ENCODE results near the gene NECTIN3. TPM values are rescaled to one million over a fixed set of nuclear protein-coding genes. Genes with fewer than 3 reads are reported as not detected.

Gene NECTIN3
- total RNA-seq, 2 experiments from 2014 or later = 0.22 TPM; not detected in 1

DNA sequence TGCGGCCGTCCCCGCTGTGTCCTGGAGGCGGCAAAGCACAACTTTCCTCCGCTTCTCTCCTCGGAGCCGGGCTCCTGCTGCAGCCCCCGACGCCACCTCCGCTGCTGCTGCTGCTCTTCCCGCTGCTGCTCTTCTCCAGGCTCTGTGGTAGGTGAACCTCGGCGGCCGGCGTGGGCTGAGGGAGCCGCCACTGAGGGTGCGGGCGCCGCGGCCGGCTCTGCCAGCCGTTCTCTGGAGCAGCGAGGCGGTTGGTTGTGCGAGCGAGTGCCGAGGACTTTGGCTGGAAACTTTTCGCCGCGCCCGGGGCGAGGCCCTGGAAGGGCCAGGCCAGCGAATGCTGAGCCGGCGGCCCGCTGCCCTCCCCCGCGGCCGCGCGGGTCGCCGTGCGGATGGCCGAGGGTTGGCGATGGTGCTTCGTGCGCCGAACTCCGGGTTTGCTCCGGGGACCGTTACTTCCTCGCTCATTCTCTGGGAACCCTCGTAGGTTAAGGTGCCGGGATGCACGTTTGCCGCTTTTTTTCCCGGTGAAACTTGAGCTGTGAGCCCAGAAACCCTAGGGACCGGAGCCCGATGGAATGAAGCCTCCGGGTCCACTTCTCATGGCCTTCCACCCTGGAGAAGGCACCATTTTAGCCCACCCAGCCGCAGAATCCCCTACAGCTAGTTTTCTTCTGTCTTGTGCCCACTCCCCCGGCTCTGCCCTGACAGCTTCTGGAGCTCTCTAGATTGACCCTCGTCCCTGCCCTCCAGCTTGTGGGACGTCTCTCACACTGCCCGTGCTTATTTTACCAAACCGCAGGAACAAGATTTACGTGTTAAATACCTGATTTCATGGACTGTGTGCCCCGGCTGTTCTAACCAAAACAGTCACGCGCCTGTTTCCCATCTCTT is 660 bp downstream of the NECTIN3 start:
- CTCF ChIA-PET (ENCODE audit: unreplicated experiment) = no interaction called here
- BruUV-seq (replicated peaks) = no TSS peak
- no peaks in the 10 kb centered on the region for H3K9me3 ChIP-seq (ENCODE audit: low read length)

DNA sequence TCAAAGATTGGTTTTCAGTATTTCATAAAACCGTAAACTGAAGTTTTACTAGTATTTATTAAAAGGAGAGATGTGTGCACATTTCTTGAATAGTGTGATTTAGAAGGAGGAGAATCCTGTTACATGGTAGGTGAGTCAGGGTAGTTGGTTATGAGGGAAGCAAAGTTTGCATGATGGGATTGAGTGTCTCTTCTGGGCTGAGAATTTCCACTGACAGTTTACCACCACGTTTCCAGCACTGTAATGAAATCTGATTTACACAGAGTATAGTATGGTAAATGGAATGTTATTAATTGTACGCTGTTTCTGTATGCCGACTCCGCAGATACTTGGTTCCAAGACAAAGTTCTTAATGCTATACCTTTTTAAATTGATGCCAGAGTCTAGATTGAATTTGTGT is 1.6 kb downstream of the NECTIN3 start:
- CTCF ChIA-PET (ENCODE audit: unreplicated experiment) = no interaction called here
- Histone ChIP-seq H4K20me1 (ENCODE audit: insufficient read depth, low read length) (no peaks in the 10 kb centered on the region), H3K36me3 (ENCODE audit: insufficient read depth, low read length) (no peaks in the 10 kb centered on the region), H3K4me2 (ENCODE audit: low read length) (no peak overlapping the region), H3K27ac (ENCODE audit: low read depth, low read length, poor library complexity, severe bottlenecking) (no peak overlapping the region), H3K9me3 (ENCODE audit: low read length) (no peaks in the 10 kb centered on the region), H3K4me3 (ENCODE audit: low read depth, low read length, poor library complexity, severe bottlenecking) (no peak overlapping the region), H3K4me1 (ENCODE audit: insufficient read depth, low read length, poor library complexity, severe bottlenecking) (no peaks in the 10 kb centered on the region), H3K79me2 (ENCODE audit: insufficient read depth, low read depth, low read length) (no peaks in the 10 kb centered on the region), H3K9me2 (ENCODE audit: insufficient read depth, low read length) (no peaks in the 10 kb centered on the region), H2AFZ (ENCODE audit: low read length) (no peak overlapping the region)
- TF ChIP-seq, protein P1, sequence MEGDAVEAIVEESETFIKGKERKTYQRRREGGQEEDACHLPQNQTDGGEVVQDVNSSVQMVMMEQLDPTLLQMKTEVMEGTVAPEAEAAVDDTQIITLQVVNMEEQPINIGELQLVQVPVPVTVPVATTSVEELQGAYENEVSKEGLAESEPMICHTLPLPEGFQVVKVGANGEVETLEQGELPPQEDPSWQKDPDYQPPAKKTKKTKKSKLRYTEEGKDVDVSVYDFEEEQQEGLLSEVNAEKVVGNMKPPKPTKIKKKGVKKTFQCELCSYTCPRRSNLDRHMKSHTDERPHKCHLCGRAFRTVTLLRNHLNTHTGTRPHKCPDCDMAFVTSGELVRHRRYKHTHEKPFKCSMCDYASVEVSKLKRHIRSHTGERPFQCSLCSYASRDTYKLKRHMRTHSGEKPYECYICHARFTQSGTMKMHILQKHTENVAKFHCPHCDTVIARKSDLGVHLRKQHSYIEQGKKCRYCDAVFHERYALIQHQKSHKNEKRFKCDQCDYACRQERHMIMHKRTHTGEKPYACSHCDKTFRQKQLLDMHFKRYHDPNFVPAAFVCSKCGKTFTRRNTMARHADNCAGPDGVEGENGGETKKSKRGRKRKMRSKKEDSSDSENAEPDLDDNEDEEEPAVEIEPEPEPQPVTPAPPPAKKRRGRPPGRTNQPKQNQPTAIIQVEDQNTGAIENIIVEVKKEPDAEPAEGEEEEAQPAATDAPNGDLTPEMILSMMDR (conservative IDR thresholded peaks at IDR 0.05; ENCODE audit: low read length) = no peak
- no peak for TF ChIP-seq EZH2phosphoT487 (IDR thresholded peaks at IDR 0.05; ENCODE audit: borderline replicate concordance, low read depth, low read length)
- POLR2A ChIA-PET = no interaction called here
- no peak for DNase-seq (ENCODE audit: low spot score)
- intact Hi-C loops (cut with micrococcal nuclease; ENCODE audit: unreplicated experiment) = no loop called here
- no TSS peak for BruUV-seq (replicated peaks)

More for the DNA sequence above, 660 bp downstream of the NECTIN3 start:
- no peak overlapping the region for H3K4me3 ChIP-seq (ENCODE audit: low read depth, low read length, poor library complexity, severe bottlenecking)
- no peak overlapping the region for H3K27ac ChIP-seq (ENCODE audit: low read depth, low read length, poor library complexity, severe bottlenecking)
- TF ChIP-seq, protein P1 (conservative IDR thresholded peaks at IDR 0.05; ENCODE audit: low read length) = no peak
- TF ChIP-seq EZH2phosphoT487 (IDR thresholded peaks at IDR 0.05; ENCODE audit: borderline replicate concordance, low read depth, low read length) = no peak
- H3K4me1 ChIP-seq (ENCODE audit: insufficient read depth, low read length, poor library complexity, severe bottlenecking) = no peaks in the 10 kb centered on the region
- H3K9me2 ChIP-seq (ENCODE audit: insufficient read depth, low read length) = no peaks in the 10 kb centered on the region
- H3K36me3 ChIP-seq (ENCODE audit: insufficient read depth, low read length) = no peaks in the 10 kb centered on the region
- H2AFZ ChIP-seq (ENCODE audit: low read length) = no peak overlapping the region
- POLR2A ChIA-PET = no interaction called here
- H3K79me2 ChIP-seq (ENCODE audit: insufficient read depth, low read depth, low read length) = no peaks in the 10 kb centered on the region
- DNase-seq (ENCODE audit: low spot score) = no peak
- H3K4me2 ChIP-seq (ENCODE audit: low read length) = no peak overlapping the region
- H4K20me1 ChIP-seq (ENCODE audit: insufficient read depth, low read length) = no peaks in the 10 kb centered on the region
- intact Hi-C loops (cut with micrococcal nuclease; ENCODE audit: unreplicated experiment) = no loop called here

DNA sequence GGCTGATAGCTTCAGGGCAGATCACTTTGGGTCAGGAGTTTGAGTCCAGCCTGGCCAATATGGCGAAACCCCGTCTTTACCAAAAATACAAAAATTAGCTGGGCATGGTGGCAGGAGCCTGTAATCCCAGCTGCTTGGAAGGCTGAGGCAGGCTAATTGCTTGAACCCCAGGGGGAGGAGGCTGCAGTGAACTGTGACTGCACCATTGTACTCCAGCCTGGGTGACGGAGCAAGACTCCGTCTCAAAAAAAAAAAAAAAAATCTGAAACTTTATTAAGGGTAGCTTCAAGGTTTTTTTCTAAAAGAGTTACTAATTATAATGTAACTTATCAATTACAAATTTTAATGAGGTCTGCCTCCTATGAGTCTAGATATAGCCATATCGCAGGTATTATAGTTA is 5.1 kb downstream of the NECTIN3 start:
- Histone ChIP-seq H4K20me1 (ENCODE audit: insufficient read depth, low read length) (no peaks in the 10 kb centered on the region), H3K4me1 (ENCODE audit: insufficient read depth, low read length, poor library complexity, severe bottlenecking) (no peaks in the 10 kb centered on the region), H3K4me3 (ENCODE audit: low read depth, low read length, poor library complexity, severe bottlenecking) (no peak overlapping the region), H3K9me2 (ENCODE audit: insufficient read depth, low read length) (no peaks in the 10 kb centered on the region), H3K27ac (ENCODE audit: low read depth, low read length, poor library complexity, severe bottlenecking) (no peak overlapping the region), H3K36me3 (ENCODE audit: insufficient read depth, low read length) (no peaks in the 10 kb centered on the region), H3K9me3 (ENCODE audit: low read length) (no peaks in the 10 kb centered on the region), H2AFZ (ENCODE audit: low read length) (no peak overlapping the region), H3K4me2 (ENCODE audit: low read length) (no peak overlapping the region), H3K79me2 (ENCODE audit: insufficient read depth, low read depth, low read length) (no peaks in the 10 kb centered on the region)
- DNase-seq (ENCODE audit: low spot score) = no peak
- ChIA-PET CTCF (ENCODE audit: unreplicated experiment) (no interaction called here), POLR2A (interaction anchor here (0.7 kb wide), 1 partner anchor 205 kb away, joined by 3 read pairs; no protein-coding TSS in a partner anchor)
- TF ChIP-seq EZH2phosphoT487 (IDR thresholded peaks at IDR 0.05; ENCODE audit: borderline replicate concordance, low read depth, low read length) = no peak
- TF ChIP-seq, protein P1 (conservative IDR thresholded peaks at IDR 0.05; ENCODE audit: low read length) = no peak
- BruUV-seq (replicated peaks) = no TSS peak
- intact Hi-C loops (cut with micrococcal nuclease; ENCODE audit: unreplicated experiment) = no loop called here
